Lower leg skin (tissue), 4 donors: ENCODE measurements around the gene PRR7. TPM values are rescaled to one million over a fixed set of nuclear protein-coding genes. Genes with fewer than 3 reads are reported as not detected.

Experiments
- DNase-seq, 2 donors: peaks; one replicate each; pipeline ENCODE4 v3.0.0-alpha.2; 2019; ENCODE audit warnings: low spot score in 2 of 2
- H3K4me3 ChIP-seq: fragments of 200-600 bp; sonication (generic); 2 replicates; pipeline ENCODE4 v1.5.1; 2017; ENCODE audit warnings: mild to moderate bottlenecking, low read depth; ENCODE audit not compliant: poor library complexity, severe bottlenecking
- POLR2A ChIP-seq, 2 donors: fragments of 450-650 bp; IDR thresholded peaks; one replicate each; pipeline ENCODE4 v1.6.1; 2016 to 2017; ENCODE audit warnings: antibody characterized with exemption in 2 of 2, mild to moderate bottlenecking in 1 of 2, moderate library complexity in 1 of 2
- WGBS, 2 donors: methylation state at CpG; one replicate each; pipeline ENCODE4 v1.1.5; 2018; 5-methylcytosine and 5-hydroxymethylcytosine counted together
- intact Hi-C: fragments of 100-400 bp; cut with DNase I; formaldehyde crosslinking; loops from one replicate; pipeline ENCODE4 v1.15.0; 2023; ENCODE audit warnings: low total_unique reads
- total RNA-seq, 4 donors: library from RNA; depleted of rRNA; stranded (reverse); fragments of >200 nt; gene quantifications; one replicate each; pipeline ENCODE4 v1.1.0, GENCODE V29; 2016
- TF ChIP-seq, protein P1 (sequence below), 3 donors: fragments of 450-650 bp; IDR thresholded peaks; one replicate each; pipeline ENCODE4 v1.5.1; 2016; ENCODE audit warnings: antibody characterized with exemption in 3 of 3, mild to moderate bottlenecking in 3 of 3, moderate library complexity in 2 of 3

PRR7 gene
- total RNA-seq, 4 donors from 2014 or later, result 5.4 to 10.2 (median 8.0) TPM

DNA sequence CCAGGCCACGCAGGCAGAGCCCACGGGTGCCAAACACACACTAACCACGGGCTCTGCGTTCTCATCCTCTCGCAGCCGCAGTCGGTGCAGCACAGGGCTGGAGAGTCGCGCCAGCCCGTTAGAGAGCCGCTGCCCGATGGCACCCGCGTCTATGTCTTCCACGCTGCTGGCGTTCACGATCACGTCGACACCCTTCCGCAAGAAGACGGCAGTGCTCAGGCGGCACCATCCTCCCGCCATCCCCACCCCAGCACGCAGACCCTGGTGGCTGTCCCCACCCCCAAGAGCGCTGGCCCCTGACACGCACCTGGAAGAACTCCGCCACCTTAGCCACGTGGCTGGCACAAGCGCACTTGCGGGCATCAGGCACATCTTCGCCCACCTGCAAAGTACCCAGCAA is 20.8 kb downstream of the PRR7 start:
- 93 to 94% methylated on average over 31 of the region's 31 CpGs for WGBS, 2 donors
- TF ChIP-seq POLR2A (IDR thresholded peaks at IDR 0.05), result no peak
- TF ChIP-seq, protein P1, sequence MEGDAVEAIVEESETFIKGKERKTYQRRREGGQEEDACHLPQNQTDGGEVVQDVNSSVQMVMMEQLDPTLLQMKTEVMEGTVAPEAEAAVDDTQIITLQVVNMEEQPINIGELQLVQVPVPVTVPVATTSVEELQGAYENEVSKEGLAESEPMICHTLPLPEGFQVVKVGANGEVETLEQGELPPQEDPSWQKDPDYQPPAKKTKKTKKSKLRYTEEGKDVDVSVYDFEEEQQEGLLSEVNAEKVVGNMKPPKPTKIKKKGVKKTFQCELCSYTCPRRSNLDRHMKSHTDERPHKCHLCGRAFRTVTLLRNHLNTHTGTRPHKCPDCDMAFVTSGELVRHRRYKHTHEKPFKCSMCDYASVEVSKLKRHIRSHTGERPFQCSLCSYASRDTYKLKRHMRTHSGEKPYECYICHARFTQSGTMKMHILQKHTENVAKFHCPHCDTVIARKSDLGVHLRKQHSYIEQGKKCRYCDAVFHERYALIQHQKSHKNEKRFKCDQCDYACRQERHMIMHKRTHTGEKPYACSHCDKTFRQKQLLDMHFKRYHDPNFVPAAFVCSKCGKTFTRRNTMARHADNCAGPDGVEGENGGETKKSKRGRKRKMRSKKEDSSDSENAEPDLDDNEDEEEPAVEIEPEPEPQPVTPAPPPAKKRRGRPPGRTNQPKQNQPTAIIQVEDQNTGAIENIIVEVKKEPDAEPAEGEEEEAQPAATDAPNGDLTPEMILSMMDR (IDR thresholded peaks at IDR 0.05), result no peak
- H3K4me3 ChIP-seq, result no peak overlapping the region
- no peak for DNase-seq
- intact Hi-C loops, result loop anchor here (5.0 kb wide), 1 partner anchor 460 kb away; the partner anchor contains the start of gene UIMC1

DNA sequence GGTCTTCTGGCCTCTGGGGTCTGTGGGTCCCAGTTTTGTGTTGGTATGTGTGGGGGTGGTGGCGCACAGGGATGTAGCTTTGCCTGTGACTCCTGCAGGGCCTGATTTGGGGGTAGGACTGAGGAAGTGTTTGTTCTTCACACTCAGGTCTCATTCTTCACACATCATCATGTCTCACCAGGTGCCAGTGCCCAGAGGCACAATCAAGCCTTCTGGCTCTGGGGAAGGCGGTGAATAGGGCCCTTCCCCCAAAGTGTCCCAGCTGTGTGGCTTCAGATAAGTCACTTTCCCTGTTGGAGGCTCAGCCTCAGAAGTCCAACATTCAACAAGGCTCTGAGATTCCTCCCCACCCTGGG is 21.7 kb downstream of the PRR7 start:
- WGBS, 2 donors, result 75 to 81% methylated on average over 2 of the region's 2 CpGs
- TF ChIP-seq POLR2A (IDR thresholded peaks at IDR 0.05), result no peak
- TF ChIP-seq, protein P1 (IDR thresholded peaks at IDR 0.05), result no peak
- H3K4me3 ChIP-seq, result no peak overlapping the region
- DNase-seq, result no peak
- intact Hi-C loops, result loop anchor here (5.0 kb wide), 1 partner anchor 461 kb away; the partner anchor contains the start of gene UIMC1

DNA sequence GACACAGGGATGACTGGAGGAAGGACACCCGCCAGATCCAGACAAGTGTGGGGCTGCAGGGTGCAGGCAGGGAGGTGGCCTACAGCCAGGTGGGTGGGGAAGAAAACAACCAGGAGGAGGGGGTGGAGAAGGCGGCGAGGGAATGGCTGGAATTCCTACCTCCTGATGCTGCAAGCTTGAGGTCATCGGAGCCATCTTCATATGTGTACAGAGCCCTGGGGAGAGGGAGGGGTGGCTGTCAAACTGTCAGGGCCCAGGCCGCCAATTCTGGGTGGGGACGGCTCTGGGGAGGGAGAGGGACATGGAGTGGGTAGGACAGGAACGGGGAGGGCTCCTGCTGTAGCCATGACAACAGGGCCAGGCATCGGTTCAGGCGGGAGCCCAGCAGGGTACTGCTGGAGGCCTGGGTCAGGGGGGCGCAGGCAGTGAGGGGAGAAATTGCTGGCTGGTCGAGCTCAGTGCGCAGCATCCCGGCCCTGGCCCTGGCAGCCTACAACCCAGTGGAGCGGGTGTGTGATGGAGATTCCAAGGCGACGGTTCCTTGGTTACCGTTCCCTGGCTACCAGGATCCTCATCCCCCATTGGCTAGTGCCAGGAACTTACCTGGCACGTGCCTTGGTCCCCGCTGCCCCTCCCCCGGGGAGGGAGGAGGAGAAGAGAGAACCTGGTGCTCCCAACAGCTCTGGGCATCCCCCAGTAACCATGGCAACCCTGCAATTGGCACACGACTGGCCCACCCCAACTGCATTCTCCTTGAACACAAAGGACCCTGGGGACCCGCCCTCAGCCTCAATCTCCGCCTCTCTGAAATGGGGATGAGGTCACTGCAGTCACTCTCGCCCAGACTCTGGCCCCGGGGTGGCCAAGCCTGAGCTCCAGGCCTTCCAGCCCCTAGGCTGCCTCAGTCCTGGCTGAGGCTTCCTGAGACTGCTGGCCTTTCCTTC is 22.3 kb downstream of the PRR7 start:
- H3K4me3 ChIP-seq, result no peak overlapping the region
- TF ChIP-seq, protein P1 (IDR thresholded peaks at IDR 0.05), result no peak
- TF ChIP-seq POLR2A (IDR thresholded peaks at IDR 0.05), result no peak
- no peak for DNase-seq
- intact Hi-C loops, result loop anchor here (5.0 kb wide), 1 partner anchor 462 kb away; the partner anchor contains the start of gene UIMC1
- 43 to 44% methylated on average over 19 to 24 of the region's 25 CpGs for WGBS, 2 donors

DNA sequence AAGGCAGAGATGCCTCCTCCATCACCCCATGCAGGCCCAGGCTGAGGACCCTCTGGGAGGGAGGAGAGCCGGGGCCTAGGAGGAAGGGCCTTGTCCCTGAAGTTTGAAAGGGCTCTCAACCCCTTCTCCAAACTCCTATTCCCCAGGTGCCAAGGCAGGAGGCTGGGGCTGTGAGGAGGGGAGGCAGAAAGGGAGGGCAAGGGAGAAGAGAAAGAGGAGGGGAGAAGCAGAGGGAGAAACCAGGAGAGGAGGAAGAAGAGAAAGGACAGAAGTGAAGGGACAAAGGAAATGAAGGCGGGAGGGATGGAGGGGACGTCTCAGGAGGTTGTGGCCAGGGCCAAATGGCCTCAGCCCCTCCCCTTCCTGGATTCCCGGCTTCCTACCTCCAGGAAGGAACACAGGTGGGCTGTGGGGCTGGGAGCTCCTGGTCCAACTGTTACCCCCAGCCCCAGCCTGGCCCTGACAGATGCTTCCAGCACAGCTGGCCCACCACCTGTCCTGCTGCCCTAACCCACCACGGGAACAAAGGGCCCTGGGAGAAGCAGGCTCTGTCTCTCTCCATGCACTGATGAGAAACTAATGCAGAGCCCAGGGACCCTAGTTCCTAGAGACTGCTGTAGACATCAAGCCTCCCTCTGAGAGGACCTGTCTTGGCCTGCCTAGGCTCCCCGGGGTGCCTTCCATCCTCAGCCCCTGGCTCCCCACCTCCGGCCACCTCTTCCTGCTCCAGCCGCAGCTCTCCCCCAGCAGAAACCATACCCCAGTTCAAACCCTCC is 23.3 kb downstream of the PRR7 start:
- TF ChIP-seq POLR2A (IDR thresholded peaks at IDR 0.05), result no peak
- TF ChIP-seq, protein P1 (IDR thresholded peaks at IDR 0.05), result no peak
- H3K4me3 ChIP-seq, result no peak overlapping the region
- WGBS, 2 donors, result 70 to 75% methylated on average over 8 of the region's 8 CpGs
- intact Hi-C loops, result loop anchor here (5.0 kb wide), 1 partner anchor 463 kb away; the partner anchor contains the start of gene UIMC1
- no peak for DNase-seq

DNA sequence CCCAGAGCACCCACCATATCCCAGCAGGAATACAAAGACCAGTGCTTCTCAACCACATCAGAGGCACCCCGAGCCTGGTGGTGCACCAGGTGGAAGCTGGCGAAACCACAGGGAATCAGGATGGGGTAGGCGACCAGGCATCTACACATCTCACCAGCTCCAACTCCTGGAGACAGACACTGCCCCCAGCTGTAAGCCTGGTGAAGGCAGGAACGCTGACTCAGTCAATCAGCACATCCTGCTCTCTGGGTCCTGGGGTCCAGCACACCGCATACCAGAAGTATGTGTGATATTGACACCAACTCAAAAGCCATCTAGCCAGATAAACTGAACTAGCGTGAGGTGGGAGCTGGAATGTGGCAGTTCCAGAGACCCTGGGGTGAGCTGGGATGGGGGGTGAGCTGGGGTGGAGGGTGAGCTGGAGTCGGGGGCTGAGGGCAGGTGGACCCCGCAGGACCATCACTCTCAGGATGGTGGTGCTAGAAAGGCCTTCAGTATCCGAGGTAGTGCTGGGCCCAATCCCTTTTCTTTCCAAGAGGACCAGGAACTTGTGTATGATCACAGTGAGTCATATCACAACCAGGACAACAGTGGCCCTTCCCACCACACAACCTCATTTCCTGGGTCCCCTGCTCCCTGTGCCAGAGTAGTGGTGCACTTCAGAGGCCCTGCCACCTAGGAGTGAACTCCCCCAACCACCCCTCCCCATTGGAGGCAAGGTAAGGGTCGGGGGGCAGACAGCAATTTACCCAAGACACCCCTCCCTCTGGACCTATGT is 24.3 kb downstream of the PRR7 start:
- 80 to 91% methylated on average over 10 of the region's 10 CpGs for WGBS, 2 donors
- intact Hi-C loops, result no loop called here
- H3K4me3 ChIP-seq, result no peak overlapping the region
- TF ChIP-seq POLR2A (IDR thresholded peaks at IDR 0.05), result no peak
- TF ChIP-seq, protein P1 (IDR thresholded peaks at IDR 0.05), result no peak
- no peak for DNase-seq
